MM.1S (cell line): ENCODE measurements around the gene SEPTIN3.

Source experiments
- DNase-seq: peaks from one replicate; pipeline ENCODE4 v3.0.0-alpha.2; 2015
- H2AFZ ChIP-seq: fragments of 300-600 bp; sonication (generic); 2 replicates; pipeline ENCODE4 v1.6.0; 2016; ENCODE audit warnings: antibody characterized with exemption, low read length
- H3F3A ChIP-seq: fragments of 300-600 bp; sonication (generic); 2 replicates; pipeline ENCODE4 v1.6.1; 2016; ENCODE audit warnings: mild to moderate bottlenecking, antibody characterized with exemption, low read length, moderate library complexity, mixed read lengths; ENCODE audit not compliant: insufficient read depth
- H3K27ac ChIP-seq: fragments of 300-600 bp; sonication (generic); 2 replicates; pipeline ENCODE4 v1.5.1; 2016; ENCODE audit warnings: mild to moderate bottlenecking, low read length
- H3K27me3 ChIP-seq: fragments of 300-600 bp; sonication (generic); replicated peaks from 2 replicates; pipeline ENCODE4 v1.6.0; 2016; ENCODE audit warnings: low read length; ENCODE audit not compliant: insufficient read depth
- H3K36me3 ChIP-seq: fragments of 300-600 bp; sonication (generic); replicated peaks from 2 replicates; pipeline ENCODE4 v1.6.1; 2016; ENCODE audit warnings: mild to moderate bottlenecking, low read length, mixed read lengths; ENCODE audit not compliant: insufficient read depth
- H3K4me1 ChIP-seq: fragments of 300-600 bp; sonication (generic); 2 replicates; pipeline ENCODE4 v1.6.1; 2016; ENCODE audit warnings: low read length, mixed read lengths
- H3K4me2 ChIP-seq: fragments of 300-600 bp; sonication (generic); 2 replicates; pipeline ENCODE4 v1.6.0; 2016; ENCODE audit warnings: low read depth, low read length
- H3K4me3 ChIP-seq: fragments of 300-600 bp; sonication (generic); 2 replicates; pipeline ENCODE4 v1.5.1; 2016; ENCODE audit warnings: low read length, mixed read lengths
- H3K79me2 ChIP-seq: fragments of 300-600 bp; sonication (generic); 2 replicates; pipeline ENCODE4 v1.6.1; 2016; ENCODE audit warnings: mixed run types, low read length, mixed read lengths
- H3K9ac ChIP-seq: fragments of 300-600 bp; sonication (generic); 2 replicates; pipeline ENCODE4 v1.6.1; 2016; ENCODE audit warnings: low read length, mixed read lengths
- H3K9me2 ChIP-seq: fragments of 300-600 bp; sonication (generic); replicated peaks from 2 replicates; pipeline ENCODE4 v1.6.1; 2016; ENCODE audit warnings: mild to moderate bottlenecking, low read length, mixed read lengths; ENCODE audit not compliant: insufficient read depth
- H3K9me3 ChIP-seq: fragments of 300-600 bp; sonication (generic); replicated peaks from 2 replicates; pipeline ENCODE4 v1.6.1; 2016; ENCODE audit warnings: mild to moderate bottlenecking, low read length, mixed read lengths; ENCODE audit not compliant: insufficient read depth
- H4K20me1 ChIP-seq: fragments of 300-600 bp; sonication (generic); 2 replicates; pipeline ENCODE4 v1.6.1; 2016; ENCODE audit warnings: mild to moderate bottlenecking, low read length, moderate library complexity, mixed read lengths; ENCODE audit not compliant: insufficient read depth
- EZH2 ChIP-seq: fragments of 300-600 bp; sonication (generic); optimal IDR thresholded peaks from 2 replicates; pipeline ENCODE3; 2017; ENCODE audit warnings: low read depth, mild to moderate bottlenecking, antibody characterized with exemption, low read length, mixed read lengths
- EZH2phosphoT487 ChIP-seq: fragments of 300-600 bp; sonication (generic); IDR thresholded peaks from 2 replicates; pipeline ENCODE4 v1.6.1; 2018; ENCODE audit warnings: antibody characterized with exemption, low read length
- TF ChIP-seq, protein P1 (sequence below): fragments of 300-600 bp; sonication (generic); IDR thresholded peaks from 2 replicates; pipeline ENCODE4 v1.5.1; 2016; ENCODE audit warnings: antibody characterized with exemption, low read length, mixed read lengths

SEPTIN3 gene

DNA sequence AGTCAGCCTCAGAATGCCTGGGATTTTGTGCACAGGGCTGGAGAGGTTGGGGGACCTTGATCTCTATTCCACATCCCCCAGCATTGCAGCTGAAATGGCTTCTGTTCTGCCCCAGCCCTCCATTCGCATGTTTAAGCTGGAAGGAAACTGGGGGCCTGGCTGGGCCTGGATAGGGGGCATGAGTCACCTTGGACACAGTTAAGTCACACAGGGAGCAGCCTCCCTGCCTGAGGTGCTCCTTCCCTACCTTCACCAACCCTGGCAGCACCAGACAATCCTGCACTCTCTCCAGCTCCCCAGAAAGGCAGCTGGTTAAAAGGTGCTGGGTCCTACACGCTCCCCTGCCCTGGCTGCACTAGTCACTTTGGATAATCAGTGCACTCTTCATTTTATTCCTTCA is 16.5 kb upstream of the SEPTIN3 start:
- no peaks in the 10 kb centered on the region for H4K20me1 ChIP-seq
- H3K36me3 ChIP-seq: no peaks in the 10 kb centered on the region
- no peaks in the 10 kb centered on the region for H3K9me3 ChIP-seq
- no peaks in the 10 kb centered on the region for H3K79me2 ChIP-seq
- H3K27me3 ChIP-seq: no peaks in the 10 kb centered on the region
- H3K4me1 ChIP-seq: no peaks in the 10 kb centered on the region
- no peak overlapping the region for H2AFZ ChIP-seq
- H3K9ac ChIP-seq: no peak overlapping the region
- H3F3A ChIP-seq: no peaks in the 10 kb centered on the region
- H3K9me2 ChIP-seq: no peaks in the 10 kb centered on the region
- no peak overlapping the region for H3K4me2 ChIP-seq
- H3K27ac ChIP-seq: no peak overlapping the region
- no peak overlapping the region for H3K4me3 ChIP-seq
- DNase-seq: no peak
- TF ChIP-seq EZH2: no peak
- TF ChIP-seq EZH2phosphoT487: no peak
- TF ChIP-seq, protein P1, sequence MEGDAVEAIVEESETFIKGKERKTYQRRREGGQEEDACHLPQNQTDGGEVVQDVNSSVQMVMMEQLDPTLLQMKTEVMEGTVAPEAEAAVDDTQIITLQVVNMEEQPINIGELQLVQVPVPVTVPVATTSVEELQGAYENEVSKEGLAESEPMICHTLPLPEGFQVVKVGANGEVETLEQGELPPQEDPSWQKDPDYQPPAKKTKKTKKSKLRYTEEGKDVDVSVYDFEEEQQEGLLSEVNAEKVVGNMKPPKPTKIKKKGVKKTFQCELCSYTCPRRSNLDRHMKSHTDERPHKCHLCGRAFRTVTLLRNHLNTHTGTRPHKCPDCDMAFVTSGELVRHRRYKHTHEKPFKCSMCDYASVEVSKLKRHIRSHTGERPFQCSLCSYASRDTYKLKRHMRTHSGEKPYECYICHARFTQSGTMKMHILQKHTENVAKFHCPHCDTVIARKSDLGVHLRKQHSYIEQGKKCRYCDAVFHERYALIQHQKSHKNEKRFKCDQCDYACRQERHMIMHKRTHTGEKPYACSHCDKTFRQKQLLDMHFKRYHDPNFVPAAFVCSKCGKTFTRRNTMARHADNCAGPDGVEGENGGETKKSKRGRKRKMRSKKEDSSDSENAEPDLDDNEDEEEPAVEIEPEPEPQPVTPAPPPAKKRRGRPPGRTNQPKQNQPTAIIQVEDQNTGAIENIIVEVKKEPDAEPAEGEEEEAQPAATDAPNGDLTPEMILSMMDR: no peak

DNA sequence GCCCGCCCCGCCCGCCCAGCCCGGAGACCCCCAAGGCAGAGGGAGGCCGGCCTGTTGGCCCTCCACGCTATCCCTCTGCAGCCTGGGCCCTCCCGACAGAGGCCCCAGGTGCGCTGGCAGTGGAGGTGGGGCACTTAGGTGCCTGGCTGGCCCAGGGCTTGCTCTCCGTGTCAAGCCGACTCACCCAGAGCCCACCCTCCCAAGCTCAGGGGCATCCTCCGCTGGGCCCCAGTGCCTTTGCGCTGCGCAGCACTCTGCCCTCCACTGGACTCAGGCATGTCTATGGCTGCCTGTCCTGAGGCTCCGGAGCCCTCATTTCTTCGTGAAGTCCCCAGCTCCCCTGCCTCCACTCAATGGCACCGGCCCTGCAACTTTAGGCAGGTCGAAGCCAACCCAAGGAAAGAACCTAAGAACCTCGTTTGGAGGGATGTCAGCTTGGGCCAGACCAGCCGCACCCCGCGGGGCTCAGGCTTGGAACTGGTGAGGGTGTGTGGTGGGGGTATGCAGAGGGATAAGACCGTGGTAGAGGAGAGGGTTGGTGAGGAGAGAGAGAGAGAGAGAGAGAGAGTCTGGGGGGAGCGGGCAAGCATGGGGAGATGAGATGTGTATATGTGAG is 11.2 kb upstream of the SEPTIN3 start:
- Histone ChIP-seq H3K4me3 (peak overlapping the region; percentile 27; the same call in 1 of the 2 replicates), H3K79me2 (no peaks in the 10 kb centered on the region), H3K27me3 (no peaks in the 10 kb centered on the region), H3K9me3 (no peaks in the 10 kb centered on the region), H3K27ac (no peak overlapping the region), H3K9ac (no peak overlapping the region), H3K36me3 (no peaks in the 10 kb centered on the region), H3K4me2 (peak overlapping the region; percentile 74), H2AFZ (peak overlapping the region; percentile 63), H3K4me1 (peaks cover 9% of the 10 kb centered on the region), H4K20me1 (no peaks in the 10 kb centered on the region), H3K9me2 (no peaks in the 10 kb centered on the region), H3F3A (no peaks in the 10 kb centered on the region)
- no peak for TF ChIP-seq EZH2
- TF ChIP-seq, protein P1: no peak
- no peak for TF ChIP-seq EZH2phosphoT487
- no peak for DNase-seq

DNA sequence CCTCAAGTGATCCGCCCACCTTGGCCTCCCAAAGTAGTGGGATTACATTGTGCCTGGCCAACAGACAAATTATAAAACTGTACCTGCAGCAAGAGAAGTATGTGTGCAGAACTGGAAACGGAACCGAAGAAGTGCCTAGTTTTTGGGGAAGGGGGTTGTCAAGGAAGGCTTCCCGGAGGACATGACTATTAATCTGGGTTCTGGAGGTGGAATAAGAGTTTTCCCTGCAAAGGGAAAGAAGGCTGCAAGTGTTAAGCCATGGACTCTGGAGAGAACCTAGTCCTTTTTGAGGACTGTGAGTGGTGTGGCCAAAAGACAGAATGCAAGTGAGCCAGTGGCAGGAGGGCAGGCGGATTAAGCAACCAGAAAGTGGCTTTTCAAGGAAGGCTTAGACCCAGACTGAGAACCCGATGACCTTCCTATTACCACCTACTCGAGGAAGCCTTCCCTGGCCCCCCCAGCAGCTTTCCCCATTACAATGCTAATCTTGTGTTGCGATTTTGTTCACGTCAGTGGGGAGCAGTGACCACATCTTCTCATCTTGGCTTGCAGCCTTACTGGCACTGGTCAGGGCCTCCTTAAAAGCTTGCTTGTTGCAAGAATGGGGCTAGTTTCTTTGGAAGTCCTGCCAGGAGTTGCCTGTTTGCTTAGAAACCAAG is 5.7 kb upstream of the SEPTIN3 start:
- no peaks in the 10 kb centered on the region for H3K9me2 ChIP-seq
- H3F3A ChIP-seq: no peaks in the 10 kb centered on the region
- no peaks in the 10 kb centered on the region for H3K9me3 ChIP-seq
- TF ChIP-seq EZH2phosphoT487: no peak
- TF ChIP-seq, protein P1: no peak
- no peak for TF ChIP-seq EZH2
- no peak for DNase-seq
- H4K20me1 ChIP-seq: no peaks in the 10 kb centered on the region
- H3K27ac ChIP-seq: no peak overlapping the region
- no peak overlapping the region for H2AFZ ChIP-seq
- H3K9ac ChIP-seq: no peak overlapping the region
- H3K4me3 ChIP-seq: no peak overlapping the region
- 0 out of 2 replicates have a peak, but pooled peaks cover 3% of the 10 kb centered on the region for H3K27me3 ChIP-seq
- H3K4me1 ChIP-seq: peaks cover 9% of the 10 kb centered on the region
- H3K36me3 ChIP-seq: no peaks in the 10 kb centered on the region
- no peak overlapping the region for H3K4me2 ChIP-seq
- no peaks in the 10 kb centered on the region for H3K79me2 ChIP-seq
